ENCODE measurements around the gene PMP22.
A peak's percentile ranks its signal among the peaks of the same experiment; 100 is the strongest.

The PMP22 gene

GRCh38 chr17:15261802-15262290, 3.3 kb downstream of the PMP22 start:
- H3K4me3 ChIP-seq (ENCODE audit: low read depth, low read length), result peak overlapping the region; percentile 91
- no peak for TF ChIP-seq CTCF (IDR thresholded peaks at IDR 0.05; ENCODE audit: low read depth, low read length)

GRCh38 chr17:15261258-15261801, 3.8 kb downstream of the PMP22 start:
- peak overlapping the region; percentile 91 for H3K4me3 ChIP-seq (ENCODE audit: low read depth, low read length)
- TF ChIP-seq CTCF (IDR thresholded peaks at IDR 0.05; ENCODE audit: low read depth, low read length), result no peak

- TF ChIP-seq CTCF (IDR thresholded peaks at IDR 0.05; ENCODE audit: low read depth, low read length), result peak; percentile 38
- H3K4me3 ChIP-seq (ENCODE audit: low read depth, low read length), result peak overlapping the region; percentile 91
Measured at GRCh38 chr17:15260376-15261257, 4.5 kb downstream of the PMP22 start.

- H3K4me3 ChIP-seq (ENCODE audit: low read depth, low read length), result no peak overlapping the region
- no peak for TF ChIP-seq CTCF (IDR thresholded peaks at IDR 0.05; ENCODE audit: low read depth, low read length)
Measured at GRCh38 chr17:15257796-15258512, 7.2 kb downstream of the PMP22 start.

- TF ChIP-seq CTCF (IDR thresholded peaks at IDR 0.05; ENCODE audit: low read depth, low read length), result peak; percentile 83
- H3K4me3 ChIP-seq (ENCODE audit: low read depth, low read length), result 0 out of 2 replicates have a peak overlapping the region, but pooled peaks have one; percentile 8
Measured at GRCh38 chr17:15257258-15257788, 7.8 kb downstream of the PMP22 start.

GRCh38 chr17:15256689-15257088, 8.4 kb downstream of the PMP22 start:
- no peak for TF ChIP-seq CTCF (IDR thresholded peaks at IDR 0.05; ENCODE audit: low read depth, low read length)
- no peak overlapping the region for H3K4me3 ChIP-seq (ENCODE audit: low read depth, low read length)

Data from WI38 (cell line).